DMS79 (cell line): ENCODE measurements around the gene BIN1.

Experiments
- DNase-seq: peaks from one replicate; lab custom pipeline; 2025; lab: John Stamatoyannopoulos, UW

The BIN1 gene

DNA sequence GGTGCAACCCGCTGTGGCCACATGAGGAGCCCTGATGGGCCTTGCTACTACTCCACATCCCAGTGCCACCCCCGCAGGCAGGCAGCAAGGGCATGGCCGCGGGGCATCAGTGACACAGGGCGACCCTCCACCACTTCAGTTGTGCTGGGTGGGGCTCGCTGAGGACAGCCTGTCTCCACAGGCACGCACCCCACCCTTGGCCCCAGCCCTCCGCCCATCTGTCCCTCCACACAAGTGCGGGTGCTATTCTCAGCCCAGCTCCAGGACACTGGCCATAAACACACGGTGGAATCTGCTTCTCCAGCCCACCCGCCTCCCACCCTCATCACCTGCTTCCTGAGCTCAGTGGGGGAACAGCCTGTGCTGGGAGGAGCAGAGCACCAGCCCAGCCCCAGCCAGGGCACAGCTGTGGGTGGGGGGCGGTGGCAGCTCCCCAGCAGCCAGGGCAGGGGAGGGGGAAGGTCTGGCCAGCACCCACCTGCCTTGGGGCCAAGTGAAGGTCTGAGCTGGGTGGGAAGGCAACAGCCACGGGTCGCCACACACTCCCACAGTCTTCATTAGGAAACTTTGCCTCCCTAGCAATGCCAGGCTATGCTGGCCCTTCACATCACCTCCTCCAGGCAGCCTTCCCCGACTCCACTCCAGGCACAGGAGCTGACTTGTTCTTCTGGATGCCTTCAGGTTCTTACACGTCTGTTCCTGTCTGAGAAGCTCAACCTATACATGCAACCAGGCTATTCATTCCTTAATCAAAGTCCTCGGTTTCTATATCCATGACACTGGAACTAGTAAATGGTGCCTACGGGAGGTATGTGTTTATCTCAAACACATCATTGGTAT is 16.5 kb downstream of the BIN1 start:
- DNase-seq, result no peak

DNA sequence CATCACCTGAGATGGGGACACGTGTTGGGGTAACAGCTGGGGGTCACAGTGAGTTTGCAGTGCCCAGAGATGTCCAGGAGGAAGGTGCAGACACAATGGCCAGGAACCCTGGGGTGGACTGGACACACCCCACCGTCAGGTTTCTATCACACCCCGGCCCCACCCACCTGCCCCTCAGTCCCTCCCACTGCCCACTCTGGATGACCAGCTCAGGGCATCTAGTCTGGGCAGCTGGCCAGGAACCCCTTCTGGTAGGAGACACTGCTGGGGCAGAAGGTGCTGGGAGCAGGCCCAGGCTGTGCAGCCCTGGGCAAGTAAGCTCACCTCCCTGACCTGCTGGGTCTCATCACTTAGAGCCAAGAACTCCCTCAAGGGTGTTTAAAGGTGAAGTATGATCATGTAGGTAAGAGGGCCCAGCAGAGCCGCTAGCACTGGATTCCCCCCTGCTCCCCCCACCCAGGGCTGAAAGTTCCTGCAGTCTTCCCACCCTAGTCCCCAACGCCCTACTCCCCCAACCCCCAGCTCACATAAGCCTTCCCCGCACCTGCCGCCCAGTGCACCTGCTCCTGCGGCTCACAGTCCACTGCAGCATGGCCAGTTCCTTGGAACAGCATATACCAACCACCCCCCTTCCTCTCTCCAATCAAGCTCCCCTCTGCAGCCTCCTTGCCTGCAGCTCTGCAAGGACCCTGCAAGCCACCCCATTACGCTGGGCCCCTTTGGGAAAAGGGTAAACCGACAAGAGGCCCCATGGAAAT is 17.3 kb downstream of the BIN1 start:
- DNase-seq, result no peak

DNA sequence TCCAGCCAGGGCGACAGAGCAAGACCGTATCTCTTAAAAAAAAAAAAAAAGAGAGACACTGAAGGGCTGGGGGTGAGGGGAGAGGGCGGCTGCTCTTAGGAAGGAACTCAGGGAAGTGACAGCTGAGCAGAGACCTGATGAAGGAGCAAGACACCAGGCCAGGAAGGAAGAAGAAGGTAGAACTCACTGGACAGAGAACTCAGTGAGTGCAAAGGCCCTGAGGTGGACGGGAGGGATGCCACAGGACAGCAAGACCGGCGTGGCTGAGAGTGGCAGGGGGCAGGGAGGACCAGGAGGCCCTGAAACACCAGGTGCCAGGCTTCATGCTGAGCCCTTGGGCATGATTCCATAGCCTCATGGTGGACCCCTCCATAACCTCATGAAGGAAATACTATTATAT is 18.2 kb downstream of the BIN1 start:
- no peak for DNase-seq

DNA sequence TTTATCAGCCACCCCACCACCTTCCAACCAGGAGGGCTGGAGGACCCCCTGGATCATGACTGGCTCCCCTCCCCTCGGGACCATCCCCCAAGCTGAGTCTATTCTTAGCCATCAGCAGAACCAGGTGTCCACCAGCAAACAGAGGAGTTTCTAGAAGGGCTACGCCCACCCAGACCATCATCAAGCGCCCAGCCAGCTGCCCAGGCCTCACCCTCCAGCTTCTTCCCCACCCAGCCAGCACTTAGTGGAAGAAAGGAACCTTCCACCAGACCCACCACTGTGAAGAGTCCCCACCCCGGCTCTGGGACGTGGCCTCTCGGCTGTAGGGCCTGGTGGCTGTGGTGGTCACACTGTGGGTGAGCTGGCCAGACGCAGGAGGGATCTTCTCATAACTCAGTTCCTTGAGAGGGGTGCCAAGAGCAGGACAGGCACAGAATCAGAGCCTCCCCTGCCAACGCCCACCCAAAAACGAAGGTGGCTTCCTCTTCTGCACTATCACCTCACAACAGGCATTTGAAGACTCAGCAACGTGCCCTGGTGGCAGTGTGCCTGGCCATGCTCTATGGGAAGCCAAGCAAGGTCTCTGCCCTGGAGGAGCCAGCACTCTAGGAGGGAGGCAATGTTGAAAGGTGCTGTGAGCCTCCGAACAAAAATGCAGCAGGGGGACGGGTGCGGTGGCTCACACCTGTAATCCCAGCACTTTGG is 19.0 kb downstream of the BIN1 start:
- DNase-seq, result no peak

DNA sequence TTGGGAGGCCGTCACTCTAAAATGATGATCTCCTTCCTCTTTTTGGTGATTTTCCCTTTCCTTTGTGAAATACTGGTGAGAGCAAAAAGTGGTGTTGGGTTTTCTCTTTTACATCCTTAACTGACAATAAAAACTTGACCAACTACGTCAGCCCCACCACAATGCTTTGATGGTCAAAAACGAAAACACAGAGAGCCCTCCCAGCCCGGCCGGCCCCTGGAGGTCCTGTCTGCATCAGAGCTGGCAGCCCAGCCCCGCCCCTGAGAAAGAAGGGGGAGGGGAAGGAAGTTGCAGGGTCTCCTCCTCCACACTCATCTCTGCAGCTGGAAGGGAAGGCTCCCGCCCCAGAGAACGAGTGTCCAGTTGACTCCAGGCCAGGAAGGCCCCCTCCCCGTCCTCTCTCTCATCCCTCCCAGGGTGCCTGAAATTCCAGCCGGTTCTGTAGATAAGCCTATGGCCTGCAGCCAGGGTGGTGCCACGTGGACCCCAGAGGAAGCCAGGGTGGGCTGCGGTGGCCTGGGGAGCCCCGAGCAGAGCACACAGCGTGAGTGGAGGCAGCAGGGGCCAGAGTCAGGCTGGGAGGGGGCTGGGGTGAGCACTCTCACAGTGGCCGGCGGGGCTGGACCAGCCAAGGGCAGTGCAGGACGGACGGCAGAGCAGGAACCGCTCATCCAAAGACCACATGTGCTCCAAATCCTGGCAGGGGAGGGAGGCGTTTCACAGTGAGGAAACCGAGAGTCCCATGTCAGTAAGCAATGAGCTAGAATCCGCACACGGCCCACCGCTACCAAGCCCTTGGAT is 19.8 kb downstream of the BIN1 start:
- no peak for DNase-seq

DNA sequence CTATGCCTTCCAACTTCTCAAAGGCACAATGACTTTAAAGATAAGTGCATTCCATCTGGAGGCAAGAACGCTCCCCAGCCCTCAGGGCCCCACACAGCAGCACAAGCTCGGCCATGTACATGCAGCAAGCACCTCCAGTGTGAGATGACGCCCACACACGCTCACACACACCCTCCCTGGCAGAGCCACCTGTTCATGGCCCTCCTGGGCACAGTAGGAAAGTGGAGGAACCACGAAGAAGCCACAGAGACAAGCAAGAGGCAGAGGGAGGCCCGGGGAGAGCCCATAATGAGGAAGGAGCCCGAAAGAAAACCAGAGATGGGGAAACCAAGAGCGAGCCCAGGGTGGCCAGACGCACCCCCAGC is 21.7 kb downstream of the BIN1 start:
- no peak for DNase-seq

DNA sequence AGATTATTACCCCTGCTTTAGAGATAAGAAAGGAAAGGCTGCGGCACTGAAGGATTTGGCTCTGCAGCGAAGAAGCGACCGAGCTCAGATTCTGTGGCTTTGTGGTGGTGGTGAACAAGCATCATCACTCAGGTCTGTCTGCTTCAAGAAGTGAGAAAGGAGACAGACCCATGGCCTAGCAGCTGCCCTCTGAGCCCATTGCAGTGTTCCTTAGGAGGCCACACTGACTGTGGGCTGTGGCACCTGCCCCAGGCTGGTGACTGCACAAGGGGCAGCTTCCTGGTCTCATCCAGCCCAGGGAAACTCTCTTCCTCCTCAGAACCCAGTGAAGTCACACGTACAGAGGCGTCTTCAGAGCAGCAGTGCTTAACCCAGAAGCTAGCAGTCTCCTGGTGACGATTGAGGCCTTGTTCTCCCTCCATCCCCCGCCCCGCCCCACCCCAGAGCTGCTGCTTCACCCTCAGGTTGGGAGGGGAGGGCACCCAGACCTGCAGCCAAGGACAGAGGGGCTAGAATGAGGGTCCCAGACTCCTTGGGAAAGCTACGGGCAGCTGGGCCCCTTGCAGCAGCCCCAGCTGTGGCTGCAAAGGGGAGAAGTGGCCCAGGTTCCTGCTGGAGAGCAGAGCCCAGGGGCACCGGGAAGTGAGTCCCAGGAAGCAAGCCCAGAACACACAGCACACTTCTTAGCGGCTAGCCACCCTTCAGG is 22.2 kb downstream of the BIN1 start:
- DNase-seq, result no peak

DNA sequence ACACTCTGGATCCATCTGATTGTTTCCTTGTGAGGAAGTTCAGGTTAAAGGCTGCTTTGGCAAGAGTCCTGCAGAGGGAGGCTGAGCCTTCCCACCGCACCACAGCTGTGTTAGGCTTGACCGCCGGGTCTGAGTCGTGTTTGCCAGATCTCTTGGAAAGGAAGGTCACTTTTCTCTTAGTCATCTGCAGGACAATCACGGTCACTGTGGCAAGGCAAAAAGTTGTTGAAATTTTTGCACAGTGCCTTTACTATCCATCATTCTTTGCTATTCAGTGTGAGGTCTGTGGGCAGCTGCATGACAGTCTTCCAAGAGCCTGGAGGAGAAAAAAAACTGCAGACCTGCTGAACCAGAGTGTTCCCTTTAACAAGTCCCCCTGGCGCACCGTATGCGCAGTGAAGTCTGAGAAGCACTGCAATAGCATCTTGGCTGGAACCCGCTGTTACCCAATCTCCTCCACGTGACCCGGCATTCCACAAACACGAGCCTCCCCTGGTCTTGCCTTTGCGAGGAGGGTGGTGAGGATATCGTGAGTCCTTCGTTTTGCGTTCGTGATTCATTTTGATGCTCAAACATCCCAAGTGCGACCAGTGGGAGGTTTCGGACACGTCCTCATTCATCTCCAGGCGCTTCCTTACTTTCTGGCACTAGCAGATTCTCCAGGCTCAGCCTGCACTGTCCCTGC is 23.0 kb downstream of the BIN1 start:
- no peak for DNase-seq

DNA sequence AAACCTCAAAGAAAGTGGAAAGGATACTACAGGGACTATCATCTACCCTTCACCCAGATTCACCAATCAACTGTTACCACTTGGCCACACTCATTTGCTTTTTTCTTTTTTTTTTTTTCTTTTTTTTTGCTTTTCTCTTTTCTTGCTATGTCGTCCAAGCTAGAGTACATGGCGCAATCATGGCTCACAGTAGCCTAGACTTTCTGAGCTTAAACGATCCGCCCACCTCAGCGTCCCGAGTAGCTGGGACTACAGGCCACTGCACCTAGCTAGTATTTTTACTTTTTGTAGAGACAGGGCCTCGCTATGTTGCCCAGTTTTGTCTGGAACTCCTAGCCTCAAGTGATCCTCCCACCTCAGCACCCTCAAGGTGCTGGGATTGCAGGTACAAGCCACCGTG is 24.0 kb downstream of the BIN1 start:
- no peak for DNase-seq

DNA sequence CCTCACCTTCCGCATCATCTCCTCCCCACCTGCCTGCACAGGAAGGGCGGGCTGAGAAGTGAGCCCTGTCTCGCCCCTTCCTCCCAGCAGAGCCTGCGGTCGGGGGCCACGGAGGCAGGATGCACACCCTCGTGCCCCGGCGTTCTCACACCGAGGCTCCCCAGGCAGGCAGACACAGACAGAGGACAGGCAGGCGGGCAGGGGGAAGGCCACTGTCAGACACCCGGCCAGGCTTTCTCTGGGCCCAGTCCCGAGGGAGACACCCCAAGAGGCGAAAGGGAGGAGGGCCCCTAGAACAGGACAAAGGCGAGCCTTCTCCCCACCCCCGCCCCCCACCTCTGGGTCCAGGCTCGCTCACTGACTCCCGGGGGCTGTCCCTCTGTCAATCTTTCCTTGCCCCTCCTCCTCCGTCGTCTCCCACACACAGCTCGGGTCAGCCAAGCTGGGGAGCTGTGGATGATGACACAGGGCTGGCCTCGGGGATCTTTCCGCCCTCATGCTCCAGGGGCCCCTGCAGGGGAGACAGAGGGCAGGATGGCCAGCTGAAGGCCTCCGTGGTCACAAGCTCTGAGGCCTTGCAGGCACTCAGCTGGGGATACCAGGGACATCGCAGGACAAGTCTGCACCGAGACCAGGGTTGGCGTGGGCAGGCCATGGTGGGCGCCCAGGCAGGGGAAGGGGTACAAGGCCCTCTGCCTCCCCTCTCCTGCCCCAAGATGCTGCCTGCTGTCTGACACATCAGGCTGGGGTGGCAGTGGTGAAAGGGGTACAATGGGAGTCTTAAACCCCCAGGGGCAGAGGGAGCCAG is 24.9 kb downstream of the BIN1 start:
- no peak for DNase-seq

DNA sequence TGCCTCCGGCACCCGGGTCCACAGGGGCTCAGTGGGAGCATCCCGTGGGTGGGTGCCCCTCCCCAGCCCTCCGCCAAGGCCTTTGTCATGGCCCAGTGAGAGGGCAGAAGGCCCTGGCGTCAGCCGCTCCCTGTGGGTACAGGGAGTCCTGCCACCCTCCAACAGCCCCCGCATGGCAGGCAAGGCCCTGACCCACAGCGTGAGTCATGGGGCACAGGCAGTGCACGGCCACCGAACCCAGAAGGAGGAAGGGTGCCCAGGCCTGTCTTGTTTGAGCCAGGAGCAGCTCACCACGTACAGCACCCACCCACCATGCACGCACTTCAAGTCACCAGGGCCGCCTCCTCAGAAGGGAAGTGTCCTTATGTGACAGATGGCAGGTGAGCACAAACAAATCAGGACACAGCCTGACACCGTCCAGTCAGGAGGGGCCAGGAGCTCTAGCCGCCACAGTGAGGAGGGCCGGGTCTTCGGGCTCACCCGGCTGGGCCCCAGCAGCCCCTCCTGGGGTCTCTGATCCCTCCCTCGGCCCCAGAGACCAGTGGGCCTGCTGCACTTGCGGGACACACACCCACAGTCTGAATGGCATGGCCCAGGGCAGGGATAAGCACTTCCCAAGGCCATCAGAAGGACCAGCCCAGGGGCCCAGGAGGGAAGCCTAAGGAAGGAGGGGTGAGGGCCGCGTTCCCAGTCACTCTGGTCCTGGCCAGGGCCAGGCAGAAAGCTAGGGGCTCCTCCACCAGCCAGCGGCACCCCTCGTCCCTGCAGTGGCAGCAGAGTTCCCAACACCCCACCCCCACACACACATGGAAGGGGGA is 25.8 kb downstream of the BIN1 start:
- DNase-seq, result no peak

DNA sequence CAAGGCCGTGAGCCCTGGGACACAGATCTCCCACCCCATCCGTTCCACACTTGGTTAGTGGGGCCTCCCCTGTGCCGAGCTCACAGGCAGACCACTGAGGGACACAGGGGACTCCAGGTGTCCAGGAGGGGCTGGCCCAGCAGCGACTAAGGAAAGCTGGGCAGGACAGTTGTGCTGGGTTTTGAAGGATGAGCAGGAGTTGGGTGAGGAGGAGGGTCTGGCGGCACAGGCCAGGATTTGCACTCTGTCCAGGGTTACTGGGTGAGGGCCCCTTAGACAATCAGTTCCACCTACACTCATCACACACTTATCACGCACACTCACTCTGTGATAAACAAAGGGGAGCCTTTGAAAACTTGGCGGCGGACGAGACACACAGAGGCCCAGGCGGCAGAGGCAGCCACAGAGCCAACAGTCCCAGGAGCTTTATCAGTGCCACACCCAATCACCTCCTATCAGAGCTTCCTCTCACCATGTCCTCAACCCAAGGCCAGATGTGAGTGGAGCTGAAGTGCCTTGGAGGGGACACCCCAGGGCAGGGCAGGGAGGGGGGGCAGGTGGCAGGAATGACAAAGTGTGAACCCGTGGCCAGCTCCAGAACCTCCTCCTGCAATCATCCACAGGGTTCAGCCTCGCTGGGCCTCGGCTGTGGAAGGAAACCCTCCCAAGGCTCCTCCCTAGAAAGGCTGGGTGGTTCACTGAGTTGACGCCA is 26.6 kb downstream of the BIN1 start:
- no peak for DNase-seq

DNA sequence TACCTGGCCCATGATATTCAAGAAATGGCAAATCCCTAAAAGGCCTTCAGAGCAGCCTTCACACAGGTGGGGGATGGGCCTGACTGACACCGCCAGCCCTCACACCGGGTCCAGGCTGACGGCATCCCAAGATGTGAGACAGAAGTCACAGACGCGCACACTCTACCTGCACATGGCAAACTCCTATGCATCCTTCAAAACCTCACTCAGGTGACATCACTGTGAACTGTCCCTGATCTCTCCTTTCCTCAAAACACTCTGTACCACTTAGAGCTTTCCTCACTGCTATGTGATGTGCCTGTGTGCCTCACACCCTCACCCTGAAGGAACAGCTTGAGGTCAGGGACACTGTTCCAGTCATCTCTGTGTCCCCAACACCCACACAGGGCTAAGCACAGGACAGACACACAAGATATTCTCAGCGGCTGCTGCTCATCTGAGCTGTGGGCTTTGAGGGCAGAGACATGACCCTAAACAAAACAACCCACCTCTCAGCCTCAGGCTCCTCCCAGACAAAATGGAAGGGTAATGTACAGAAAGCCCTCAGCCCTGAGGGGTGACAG is 27.5 kb downstream of the BIN1 start:
- no peak for DNase-seq

DNA sequence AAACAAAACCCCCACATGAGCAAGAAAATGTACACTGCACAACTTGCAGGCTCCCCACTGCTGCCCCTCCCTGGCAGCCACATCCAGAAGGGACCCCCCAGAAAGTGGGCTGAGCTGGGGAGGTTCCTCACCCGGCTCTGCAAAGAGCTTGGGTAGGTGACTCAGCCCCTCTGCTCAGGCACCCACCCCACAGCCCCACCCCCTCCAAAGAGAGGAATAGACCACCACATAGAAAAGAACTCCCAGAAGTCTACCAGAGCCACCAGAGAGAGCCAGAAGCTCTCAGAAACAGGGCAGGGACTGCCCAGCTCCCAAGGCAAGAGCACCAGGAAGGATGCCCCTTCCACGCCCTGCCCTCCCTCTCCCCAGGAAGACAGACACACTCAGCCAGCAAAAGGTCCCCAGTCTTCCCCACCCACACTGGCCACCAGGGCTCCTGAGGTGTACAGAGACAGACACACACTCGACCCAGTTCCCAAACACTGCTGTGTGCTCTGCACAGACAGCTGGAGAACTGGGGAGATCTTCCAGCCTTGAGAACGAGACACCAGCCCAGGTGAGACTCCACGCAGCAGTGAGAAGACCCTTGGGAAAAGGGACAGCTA is 28.2 kb downstream of the BIN1 start:
- DNase-seq, result no peak

DNA sequence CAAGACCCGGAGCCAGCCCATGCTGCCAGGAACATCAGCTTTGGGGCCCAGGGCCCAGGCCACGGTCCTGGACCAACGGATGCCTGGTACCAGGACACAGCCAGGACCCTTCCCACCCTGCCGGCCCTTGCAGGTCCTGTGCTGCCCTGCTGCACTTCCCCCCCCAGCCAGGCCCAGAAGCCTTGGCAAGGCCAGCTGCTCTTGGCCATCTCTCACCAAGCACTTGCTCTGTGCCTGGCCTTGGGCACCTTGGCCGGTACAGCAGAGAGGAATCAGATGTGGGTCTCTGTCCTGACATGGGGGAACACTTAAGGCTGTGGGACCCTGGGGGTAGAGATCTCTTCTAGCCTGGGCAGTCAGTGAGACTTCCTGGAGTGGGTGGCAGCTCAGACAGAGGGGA is 28.9 kb downstream of the BIN1 start:
- no peak for DNase-seq

DNA sequence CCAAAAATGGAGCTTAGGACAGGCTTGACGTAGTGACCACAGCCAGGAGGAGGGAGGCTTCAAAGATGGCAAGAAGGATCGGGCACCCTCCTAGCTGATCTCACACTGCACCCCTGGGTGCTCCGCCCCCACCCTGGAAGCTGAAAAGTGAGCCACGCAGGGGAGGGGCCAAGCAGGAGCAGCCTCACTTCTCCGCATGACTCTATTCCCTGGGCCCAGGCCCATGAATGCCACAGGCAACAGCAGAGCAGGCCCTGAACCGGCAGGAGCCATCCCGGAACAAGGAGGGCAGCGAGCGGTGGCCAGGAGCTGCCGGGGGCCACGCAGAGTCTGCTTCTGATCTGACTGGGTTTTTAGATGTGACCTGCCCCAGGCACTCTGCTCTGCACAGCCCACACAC is 30.0 kb downstream of the BIN1 start:
- no peak for DNase-seq

DNA sequence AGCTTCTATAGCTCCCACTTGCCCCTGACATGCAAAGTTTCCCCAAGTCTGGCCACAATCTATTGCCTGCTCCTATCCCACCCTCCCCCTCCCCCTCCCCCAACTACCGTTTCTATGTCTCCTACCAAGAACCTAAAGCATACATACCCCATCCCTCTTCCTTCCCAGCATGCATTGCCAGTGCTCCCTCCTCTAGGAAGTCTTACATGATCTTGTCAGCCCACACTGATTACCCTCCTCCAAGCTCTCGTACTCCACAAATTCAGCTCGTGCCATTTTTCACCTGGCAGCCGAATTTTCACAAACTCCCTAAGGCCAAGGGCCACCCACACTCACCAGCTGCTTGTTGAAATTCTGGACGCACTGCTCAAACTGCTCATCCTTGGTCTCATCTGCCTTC is 30.7 kb downstream of the BIN1 start:
- no peak for DNase-seq

DNA sequence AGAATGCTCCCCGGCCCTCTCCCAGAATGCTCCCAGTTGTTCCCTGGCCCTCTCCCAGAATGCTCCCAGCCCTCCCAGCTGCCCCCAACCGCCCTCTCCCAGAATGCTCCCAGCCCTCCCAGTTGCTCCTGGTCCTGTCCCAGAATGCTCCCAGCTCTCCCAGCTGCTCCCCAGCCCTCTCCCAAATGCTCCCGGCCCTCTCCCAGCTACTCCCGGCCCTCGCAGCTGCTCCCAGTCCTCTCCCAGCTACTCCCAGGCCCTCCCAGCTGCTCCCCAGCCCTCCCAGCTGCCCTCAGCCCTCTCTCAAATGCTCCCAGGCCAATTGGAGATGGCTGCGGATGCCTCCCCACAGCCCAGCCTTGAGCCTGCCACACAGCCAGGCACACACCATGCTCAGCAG is 31.1 kb downstream of the BIN1 start:
- no peak for DNase-seq
